GM23338 (cell line): Measurements from ENCODE around the gene PMAIP1.

Source experiments
- CREB1 ChIP-seq: fragments of 250-450 bp; sonication (Bioruptor Pico); IDR thresholded peaks from 2 replicates; pipeline ENCODE4 v1.5.0; 2020; ENCODE audit warnings: low read depth, mild to moderate bottlenecking, moderate library complexity
- CTCF ChIP-seq, 2 experiments: fragments of 200-600 bp in 1 of 2; sonication (generic) in 1 of 2; conservative IDR thresholded peaks; 2 replicates each; pipeline versions ENCODE4 v1.5.1 to v1.6.1; 2016 to 2017; ENCODE audit warnings: antibody characterized with exemption in 2 of 2, low read depth in 2 of 2, mild to moderate bottlenecking in 2 of 2, moderate library complexity in 1 of 2
- ETS1 ChIP-seq: IDR thresholded peaks from 2 replicates; pipeline ENCODE4 v1.6.1; 2016; ENCODE audit warnings: antibody characterized with exemption
- EZH2 ChIP-seq: fragments of 200-600 bp; sonication (generic); IDR thresholded peaks from one replicate; pipeline ENCODE4 v1.8.0; 2017; ENCODE audit warnings: antibody characterized with exemption, mild to moderate bottlenecking, low read depth; ENCODE audit not compliant: unreplicated experiment
- POLR2AphosphoS5 ChIP-seq: IDR thresholded peaks from 2 replicates; pipeline ENCODE4 v1.6.1; 2016; ENCODE audit warnings: antibody characterized with exemption, low read depth
- REST ChIP-seq: IDR thresholded peaks from one replicate; pipeline ENCODE4 v1.6.1; 2018; ENCODE audit warnings: antibody characterized with exemption; ENCODE audit not compliant: unreplicated experiment

- TF ChIP-seq CTCF (conservative IDR thresholded peaks at IDR 0.05; ENCODE audit: low read depth in 2 of 2) (no peak), REST (no peak), CREB1 (CRISPR knock-in tag) (no peak), POLR2AphosphoS5 (no peak), ETS1 (no peak), EZH2 (no peak)
Observed at GRCh38 chr18:59885579-59886163, 14.1 kb upstream of the PMAIP1 start.
